SK-N-MC (cell line): ENCODE results near the gene MBOAT7.
"Not testable (repeated sequence)": the region's sequence is repeated elsewhere in the genome, so short reads cannot be mapped to it uniquely, and the experiment has no call there.

Experiments
- DNase-seq: peaks from one replicate; pipeline ENCODE4 v3.0.0-alpha.2; 2011; ENCODE audit warnings: low read depth, low spot score
- H3K27ac ChIP-seq: fragments of 200-600 bp; sonication (generic); 2 replicates; pipeline ENCODE4 v1.5.1; 2016; ENCODE audit warnings: mixed run types
- H3K36me3 ChIP-seq: fragments of 200-600 bp; sonication (generic); 2 replicates; pipeline ENCODE4 v1.6.1; 2017; ENCODE audit warnings: antibody characterized with exemption, low read length, mixed read lengths; ENCODE audit not compliant: insufficient read depth
- H3K4me3 ChIP-seq: fragments of 200-600 bp; sonication (generic); 2 replicates; pipeline ENCODE4 v1.5.1; 2016
- H3K9ac ChIP-seq: fragments of 200-600 bp; sonication (generic); 2 replicates; pipeline ENCODE4 v1.8.0; 2017; ENCODE audit warnings: mixed run types, mixed read lengths; ENCODE audit not compliant: insufficient read length
- H3K9me3 ChIP-seq: fragments of 200-600 bp; sonication (generic); 2 replicates; pipeline ENCODE4 v1.6.1; 2017; ENCODE audit warnings: low read depth, mild to moderate bottlenecking, antibody characterized with exemption, low read length, moderate library complexity, mixed read lengths
- EZH2 ChIP-seq: fragments of 200-600 bp; sonication (generic); IDR thresholded peaks from one replicate; pipeline ENCODE4 v1.6.1; 2017; ENCODE audit warnings: antibody characterized with exemption
- FOXP2 ChIP-seq: optimal IDR thresholded peaks from 2 replicates; pipeline ENCODE3; 2011; ENCODE audit warnings: mild to moderate bottlenecking, moderate library complexity; ENCODE audit not compliant: insufficient read depth; ENCODE audit errors: extremely low read length, control extremely low read depth
- POLR2AphosphoS5 ChIP-seq: IDR thresholded peaks from 2 replicates; pipeline ENCODE4 v1.6.1; 2012; ENCODE audit warnings: mild to moderate bottlenecking, low read depth, low read length, borderline replicate concordance

MBOAT7 gene, protein sequence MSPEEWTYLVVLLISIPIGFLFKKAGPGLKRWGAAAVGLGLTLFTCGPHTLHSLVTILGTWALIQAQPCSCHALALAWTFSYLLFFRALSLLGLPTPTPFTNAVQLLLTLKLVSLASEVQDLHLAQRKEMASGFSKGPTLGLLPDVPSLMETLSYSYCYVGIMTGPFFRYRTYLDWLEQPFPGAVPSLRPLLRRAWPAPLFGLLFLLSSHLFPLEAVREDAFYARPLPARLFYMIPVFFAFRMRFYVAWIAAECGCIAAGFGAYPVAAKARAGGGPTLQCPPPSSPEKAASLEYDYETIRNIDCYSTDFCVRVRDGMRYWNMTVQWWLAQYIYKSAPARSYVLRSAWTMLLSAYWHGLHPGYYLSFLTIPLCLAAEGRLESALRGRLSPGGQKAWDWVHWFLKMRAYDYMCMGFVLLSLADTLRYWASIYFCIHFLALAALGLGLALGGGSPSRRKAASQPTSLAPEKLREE

DNA sequence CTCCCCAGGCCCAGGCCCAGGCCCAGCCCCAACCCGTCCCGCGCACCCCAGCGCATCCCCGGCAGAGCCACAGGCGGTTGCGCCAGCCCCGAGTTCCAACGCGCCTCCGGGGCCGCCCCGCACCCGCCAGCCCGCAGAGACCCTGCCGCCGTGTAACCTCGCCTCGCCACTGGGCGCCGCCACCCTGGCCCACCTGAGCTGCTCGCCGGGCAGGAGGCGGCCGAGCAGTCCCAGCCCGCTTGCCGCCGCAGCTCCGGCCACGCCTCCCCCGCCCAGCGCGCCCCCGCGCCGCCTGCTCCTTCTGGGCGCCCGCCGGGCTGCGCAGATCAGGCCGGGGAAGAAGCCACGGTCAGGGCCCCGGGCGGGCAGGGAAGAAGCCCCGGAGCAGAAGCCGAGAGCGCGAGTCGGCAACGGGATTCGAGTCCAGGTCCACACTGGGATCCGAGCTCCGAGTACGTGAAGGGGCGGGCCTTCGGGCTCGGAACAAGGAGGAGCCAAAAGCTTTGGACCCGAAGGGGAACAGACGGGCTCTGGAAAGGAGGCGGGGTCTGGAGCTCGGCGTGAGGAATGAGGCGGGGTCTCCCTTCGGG is at the start of gene MBOAT7:
TSS of gene MBOAT7 (minus strand) at position 436 of the 590 bp plus-strand sequence. CDS start 1,072 bp downstream, outside the sequence.
- Histone ChIP-seq H3K36me3 (peaks cover 13% of the 10 kb centered on the region), H3K9ac (peak within 1 kb of the TSS; percentile 97), H3K27ac (peak within 1 kb of the TSS; percentile 97), H3K9me3 (no peaks in the 10 kb centered on the region), H3K4me3 (peak within 1 kb of the TSS; percentile 94)
- peak; percentile 87 for TF ChIP-seq POLR2AphosphoS5
- no peak for TF ChIP-seq FOXP2
- DNase-seq, result no peak

DNA sequence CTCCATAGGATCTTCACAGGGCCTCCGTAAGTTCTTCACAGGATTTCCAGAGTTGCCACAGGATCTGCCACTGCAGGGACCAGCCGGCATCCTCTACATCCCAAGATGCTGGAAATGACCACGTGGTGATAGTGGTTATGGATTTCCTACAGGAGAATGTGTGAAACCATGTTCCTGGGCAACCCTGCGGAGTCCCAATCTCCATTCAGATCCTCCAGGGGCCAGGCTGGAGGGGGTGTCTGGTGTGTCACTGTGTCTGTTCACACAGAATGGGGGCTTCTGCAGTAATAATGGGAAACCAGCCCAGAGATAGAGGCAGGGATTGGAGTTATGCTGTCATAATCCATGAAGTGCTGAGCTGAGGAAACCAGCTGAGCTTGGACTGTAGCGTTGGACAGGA is 44.6 kb upstream of the MBOAT7 start:
- Histone ChIP-seq H3K36me3 (no peaks in the 10 kb centered on the region), H3K9ac (no peak overlapping the region), H3K9me3 (no peaks in the 10 kb centered on the region), H3K4me3 (no peak overlapping the region), H3K27ac (no peak overlapping the region)
- TF ChIP-seq POLR2AphosphoS5 (no peak), EZH2 (no peak), FOXP2 (no peak)
- DNase-seq, result no peak

DNA sequence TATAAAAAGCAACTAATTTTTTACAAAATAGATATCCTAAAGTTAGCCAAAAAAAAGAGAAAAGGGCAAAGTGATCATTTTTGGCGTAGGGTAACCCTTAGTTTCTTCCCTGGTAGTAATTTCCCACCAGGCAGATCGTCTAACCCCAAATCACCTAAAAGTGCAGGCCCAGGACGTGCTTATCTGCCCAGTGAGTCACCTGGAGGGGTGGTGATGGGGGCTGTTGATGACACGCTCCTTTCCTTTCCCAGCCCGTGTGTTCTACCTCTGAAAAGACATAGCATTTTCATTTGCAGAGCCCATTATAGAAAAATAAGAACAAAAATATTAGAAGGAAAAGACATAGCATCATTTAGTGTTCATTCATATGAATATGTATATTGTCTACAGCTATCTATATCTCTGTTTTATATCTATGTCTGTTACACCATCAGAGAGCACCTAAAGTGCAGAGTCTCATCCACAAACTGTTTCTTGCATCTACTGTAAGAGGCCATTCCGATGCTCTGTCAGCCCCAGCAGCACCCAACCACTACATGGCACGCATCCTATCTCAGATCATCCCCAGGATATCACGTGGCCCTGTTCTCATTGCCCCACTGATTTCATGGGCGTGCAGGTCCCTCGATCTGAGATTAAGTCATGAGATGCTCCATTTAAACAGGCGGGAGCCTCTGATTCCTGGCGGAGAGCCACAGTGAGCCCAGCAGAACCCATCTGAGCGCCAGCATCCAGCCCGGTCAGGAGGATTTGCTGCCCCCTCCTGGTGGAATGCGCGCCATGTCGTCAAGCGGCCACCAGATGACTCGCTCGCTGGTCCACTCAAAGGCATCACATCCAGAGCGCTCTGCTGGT is 41.9 kb upstream of the MBOAT7 start:
- no peak for DNase-seq
- H3K9ac ChIP-seq, result no peak overlapping the region
- H3K9me3 ChIP-seq, result no peaks in the 10 kb centered on the region
- TF ChIP-seq POLR2AphosphoS5 (no peak), FOXP2 (peak; percentile 25)
- H3K4me3 ChIP-seq, result no peak overlapping the region
- H3K27ac ChIP-seq, result no peak overlapping the region
- H3K36me3 ChIP-seq, result no peaks in the 10 kb centered on the region

DNA sequence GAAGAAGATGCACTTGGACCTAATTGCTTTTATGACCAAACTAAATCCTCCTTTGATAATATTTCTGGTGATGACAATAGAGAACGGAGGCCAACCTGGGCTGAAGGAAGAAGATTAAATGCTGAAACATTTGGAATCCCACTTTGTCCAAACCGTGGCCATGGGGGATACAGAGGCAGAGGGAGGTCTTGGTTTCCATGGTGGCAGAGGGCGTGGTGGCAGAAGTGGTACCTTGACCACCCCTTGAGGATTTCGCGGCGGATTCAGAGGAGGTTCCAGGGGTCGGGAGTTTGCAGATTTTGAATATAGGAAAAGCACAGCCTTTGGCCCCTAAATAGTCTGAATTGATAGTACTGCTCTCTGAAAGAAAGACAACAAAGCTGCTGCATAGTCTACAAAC is 40.7 kb upstream of the MBOAT7 start:
- Histone ChIP-seq H3K9ac (no peak overlapping the region), H3K36me3 (no peaks in the 10 kb centered on the region), H3K27ac (no peak overlapping the region), H3K4me3 (no peak overlapping the region), H3K9me3 (no peaks in the 10 kb centered on the region)
- no peak for DNase-seq
- TF ChIP-seq POLR2AphosphoS5 (no peak), EZH2 (no peak), FOXP2 (no peak)

DNA sequence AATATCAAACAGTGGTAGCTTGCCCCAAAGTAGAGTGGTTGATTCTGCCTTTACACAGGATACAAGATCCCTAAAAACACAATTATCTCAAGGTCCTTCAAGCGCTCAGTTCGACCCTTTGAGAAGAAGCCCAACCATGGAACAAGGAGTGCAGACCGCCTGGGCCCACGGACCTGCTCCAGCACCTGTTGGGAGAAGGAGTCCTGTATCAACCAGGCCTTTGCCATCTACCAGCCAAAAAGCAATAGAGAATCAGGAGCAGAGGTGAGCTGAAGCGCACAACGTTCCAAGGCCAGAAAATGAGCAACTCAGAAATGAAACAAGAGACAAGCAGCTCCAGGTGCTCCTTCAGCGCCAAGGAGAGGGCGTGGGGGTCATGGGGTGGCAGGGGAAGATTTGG is 39.8 kb upstream of the MBOAT7 start:
- Histone ChIP-seq H3K27ac (no peak overlapping the region), H3K36me3 (no peaks in the 10 kb centered on the region), H3K9ac (no peak overlapping the region), H3K9me3 (no peaks in the 10 kb centered on the region), H3K4me3 (no peak overlapping the region)
- TF ChIP-seq EZH2, result no peak
- TF ChIP-seq FOXP2, result no peak
- no peak for TF ChIP-seq POLR2AphosphoS5
- DNase-seq, result no peak

DNA sequence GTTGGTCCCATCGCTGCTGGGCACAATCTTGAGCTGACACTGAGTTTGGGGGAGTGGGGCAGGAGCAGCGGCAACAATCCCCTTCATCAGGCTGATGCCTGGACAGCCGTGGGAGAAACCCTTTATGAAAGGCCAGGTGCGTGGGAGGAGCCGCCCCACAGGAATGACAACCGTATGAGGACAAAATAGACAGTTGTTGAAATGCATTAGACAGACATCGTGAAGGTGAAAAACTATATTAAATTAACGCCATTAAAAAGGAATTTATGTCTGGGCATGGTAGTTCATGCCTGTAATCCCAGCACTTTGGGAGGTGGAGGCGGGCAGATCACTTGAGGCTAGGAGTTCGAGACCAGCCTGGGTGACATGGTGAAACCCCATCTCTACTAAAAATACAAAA is 35.2 kb upstream of the MBOAT7 start:
- not testable (repeated sequence) for H3K4me3 ChIP-seq, H3K9ac ChIP-seq, DNase-seq, H3K27ac ChIP-seq, H3K36me3 ChIP-seq, H3K9me3 ChIP-seq

DNA sequence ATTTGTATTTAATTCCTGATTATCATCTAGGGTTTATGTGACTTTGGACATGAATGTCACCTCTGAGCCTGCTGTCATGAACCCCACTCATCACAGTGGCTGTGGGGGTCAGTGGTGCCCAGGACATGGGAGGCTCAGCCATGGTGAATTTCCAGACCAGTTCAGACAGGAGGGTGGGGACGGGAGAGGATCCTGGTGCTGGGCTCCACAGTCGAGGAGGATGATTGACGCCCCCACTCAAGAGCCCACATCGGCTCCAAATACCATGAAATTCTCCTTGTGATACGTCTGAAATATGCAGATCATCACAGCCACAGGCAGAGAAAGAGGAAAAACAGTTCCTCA is 34.5 kb upstream of the MBOAT7 start:
- H3K27ac ChIP-seq, DNase-seq, H3K36me3 ChIP-seq, H3K9ac ChIP-seq, H3K9me3 ChIP-seq, H3K4me3 ChIP-seq: not testable (repeated sequence)

DNA sequence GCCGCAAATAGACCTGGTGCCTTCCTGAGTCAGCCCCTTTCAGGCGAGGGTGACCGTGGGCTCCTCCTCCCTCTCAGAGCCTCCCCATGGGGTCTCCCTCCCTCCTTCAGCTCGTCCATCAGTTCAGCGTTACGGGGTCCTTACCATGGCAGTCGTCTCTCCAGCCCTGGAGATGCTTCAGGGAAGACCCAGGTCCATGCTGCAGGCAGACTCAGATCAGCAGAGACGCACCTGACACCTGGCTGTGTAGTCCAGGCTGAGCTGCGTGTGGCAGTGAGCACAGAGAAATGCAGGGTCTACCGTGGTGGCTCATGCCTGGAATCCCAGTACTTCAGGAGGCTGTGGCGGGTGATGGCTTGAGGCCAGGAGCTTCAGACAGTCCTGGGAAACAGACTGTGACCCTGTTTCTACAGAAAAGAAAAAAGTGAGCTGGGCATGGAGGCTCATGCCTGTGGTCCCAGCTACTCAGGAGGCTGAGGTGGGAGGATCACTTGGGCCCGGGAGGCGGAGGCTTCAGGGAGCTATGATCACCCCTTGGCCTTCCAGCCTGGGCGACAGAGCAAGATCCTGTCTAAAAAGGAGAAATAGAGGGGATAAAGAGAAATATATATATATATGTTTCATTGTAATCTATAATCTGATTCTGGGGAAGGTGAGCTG is 34.0 kb upstream of the MBOAT7 start:
- DNase-seq, H3K9ac ChIP-seq: not testable (repeated sequence)

DNA sequence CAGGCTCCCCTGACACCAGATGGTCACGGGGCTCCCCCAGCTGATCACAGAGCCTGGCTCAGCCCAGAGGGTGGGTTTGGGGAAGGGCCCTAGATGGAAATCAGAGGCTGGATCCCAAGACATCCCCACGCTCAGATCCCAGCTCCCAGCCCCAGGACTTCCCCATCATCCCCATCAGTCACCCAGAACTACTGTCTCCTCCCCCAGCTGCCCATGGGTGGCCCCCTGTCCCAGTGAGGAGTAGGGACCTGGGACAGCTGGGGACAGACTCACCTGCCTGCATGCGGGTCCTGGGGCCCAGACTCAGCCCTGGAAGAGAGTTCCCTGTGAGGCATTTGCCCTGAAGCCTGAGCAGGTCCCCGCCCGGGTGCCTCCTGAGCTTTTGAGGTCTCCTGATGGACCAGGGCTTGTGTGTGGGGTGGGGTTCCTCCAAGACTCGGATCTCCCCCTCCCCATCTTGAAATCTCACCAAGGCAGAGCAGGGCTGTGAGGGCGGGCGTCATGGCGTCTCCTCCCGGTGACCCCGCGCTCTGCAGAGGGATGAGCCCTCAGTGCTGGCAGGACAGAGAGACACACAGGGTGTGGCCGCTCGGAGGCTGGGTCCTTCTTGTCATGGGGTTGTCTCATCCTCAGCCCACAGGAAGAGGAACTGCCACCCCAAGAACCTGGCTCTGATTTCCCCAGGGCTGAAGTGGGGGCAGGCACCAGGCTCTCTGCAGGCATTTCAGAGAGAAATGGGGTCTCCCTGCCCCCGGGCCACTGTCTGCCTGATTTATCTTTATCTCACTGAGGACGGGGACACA is 33.3 kb upstream of the MBOAT7 start, which contains the start of gene LILRB3:
TSS of gene LILRB3 (minus strand) at position 534 of the 803 bp plus-strand sequence. CDS start at position 503, 31 bp downstream.
- not testable (repeated sequence) for H3K36me3 ChIP-seq, DNase-seq, H3K9me3 ChIP-seq, H3K27ac ChIP-seq, H3K9ac ChIP-seq, H3K4me3 ChIP-seq

More for the DNA sequence above, 34.0 kb upstream of the MBOAT7 start:
- not testable (repeated sequence) for H3K27ac ChIP-seq, H3K4me3 ChIP-seq, H3K9me3 ChIP-seq, H3K36me3 ChIP-seq

DNA sequence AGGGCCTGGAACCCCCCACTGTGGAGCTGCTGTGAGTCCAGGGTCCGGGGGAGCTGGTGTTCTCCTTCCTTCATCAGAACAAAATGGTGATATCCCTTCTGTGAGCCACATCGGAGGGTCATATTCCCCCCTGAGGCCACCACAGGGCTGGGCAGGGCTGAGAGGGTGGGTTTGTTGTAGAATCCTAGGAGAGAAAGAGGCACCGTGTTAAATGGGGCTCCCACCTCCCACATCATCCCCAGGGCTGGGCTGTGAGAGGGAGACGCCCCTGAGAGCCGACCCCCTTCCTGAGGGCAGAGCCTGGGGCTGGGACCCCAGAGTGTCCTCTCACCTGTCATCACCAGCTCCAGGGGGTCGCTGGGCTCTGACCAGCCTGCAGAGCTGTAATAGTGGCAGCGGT is 32.6 kb upstream of the MBOAT7 start:
- H3K9ac ChIP-seq, H3K9me3 ChIP-seq, H3K36me3 ChIP-seq, H3K4me3 ChIP-seq, H3K27ac ChIP-seq, DNase-seq: not testable (repeated sequence)

DNA sequence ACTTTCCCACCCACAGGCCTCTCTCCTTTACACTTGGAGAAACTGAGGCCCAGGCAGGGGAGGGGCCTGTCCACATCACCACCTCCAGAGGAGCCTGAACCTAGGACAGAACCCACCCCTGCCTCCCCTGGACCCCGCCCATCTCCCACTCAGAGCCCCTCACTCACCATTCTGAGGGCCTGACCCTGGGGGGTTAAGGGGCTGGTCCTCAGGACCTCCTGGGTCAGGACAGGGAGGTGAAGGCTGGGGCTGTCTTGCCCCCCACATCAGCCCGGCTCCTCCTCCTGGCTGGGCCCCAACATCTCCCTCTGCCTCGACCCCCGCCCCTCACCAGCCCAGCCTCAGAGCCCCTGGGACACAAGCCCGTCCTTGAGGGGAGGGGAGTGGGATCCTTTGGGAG is 30.3 kb upstream of the MBOAT7 start:
- not testable (repeated sequence) for H3K9ac ChIP-seq, H3K4me3 ChIP-seq, H3K9me3 ChIP-seq, H3K27ac ChIP-seq, DNase-seq, H3K36me3 ChIP-seq
